ENCODE data around the gene ZNF182.
"Not testable (repeated sequence)": the region's sequence is repeated elsewhere in the genome, so short reads cannot be mapped to it uniquely, and the experiment has no call there.

The ZNF182 gene

GRCh38 chrX:47991263-47992094 is 12.3 kb downstream of the ZNF182 start:
- Histone ChIP-seq H3K23ac (ENCODE audit: low read length) (no peak overlapping the region), H3K4me1 (ENCODE audit: control insufficient read depth in 1 of 2, insufficient read depth in 2 of 2, low read length in 2 of 2) (no peaks in the 10 kb centered on the region), H2AK5ac (ENCODE audit: low read length) (no peak overlapping the region), H3K79me1 (ENCODE audit: low read length) (no peaks in the 10 kb centered on the region), H3K9ac (ENCODE audit: low read length) (no peak overlapping the region), H4K12ac (ENCODE audit: low read depth, low read length) (no peak overlapping the region), H3K14ac (ENCODE audit: low read length) (no peak overlapping the region), H3K18ac (ENCODE audit: low read length) (no peak overlapping the region), H4K8ac (ENCODE audit: low read depth, low read length) (no peak overlapping the region), H3K4me3 (ENCODE audit: low read depth, low read length) (no peak overlapping the region), H2AFZ (ENCODE audit: insufficient read depth, low read length, poor library complexity) (no peak overlapping the region), H2BK120ac (ENCODE audit: insufficient read depth, low read length, poor library complexity) (no peak overlapping the region), H4K91ac (ENCODE audit: low read depth, low read length) (no peak overlapping the region), H3K27me3 (ENCODE audit: insufficient read depth, low read length) (no peaks in the 10 kb centered on the region), H2BK5ac (ENCODE audit: low read depth, low read length, poor library complexity) (no peak overlapping the region), H2BK12ac (ENCODE audit: low read length) (no peak overlapping the region), H3K4ac (ENCODE audit: low read depth, low read length) (no peak overlapping the region), H3K79me2 (ENCODE audit: control insufficient read depth, insufficient read depth, low read length, poor library complexity) (no peaks in the 10 kb centered on the region), H3K27ac (ENCODE audit: low read depth, low read length) (no peak overlapping the region), H3K36me3 (ENCODE audit: control insufficient read depth in 1 of 2, insufficient read depth in 2 of 2, low read length in 2 of 2) (peaks cover 0 to 4% of the 10 kb centered on the region in 2 experiments), H3K4me2 (ENCODE audit: low read length) (no peak overlapping the region), H3K9me3 (ENCODE audit: insufficient read depth, low read depth, low read length) (no peaks in the 10 kb centered on the region)
- peak; percentile 14 to 72 for DNase-seq
- WGBS (ENCODE audit: extremely low coverage, insufficient coverage, insufficient read length), result no CpG with 5 or more reads among the region's 5 CpGs

GRCh38 chrX:47976254-47977151 is 27.3 kb downstream of the ZNF182 start:
- H3K9ac ChIP-seq (ENCODE audit: low read length), result no peak overlapping the region

GRCh38 chrX:47973235-47973634 is 30.6 kb downstream of the ZNF182 start:
- Histone ChIP-seq H4K8ac (ENCODE audit: low read depth, low read length) (no peak overlapping the region), H3K4me1 (ENCODE audit: control insufficient read depth in 1 of 2, insufficient read depth in 2 of 2, low read length in 2 of 2) (no peaks in the 10 kb centered on the region), H3K9ac (ENCODE audit: low read length) (no peak overlapping the region), H3K79me1 (ENCODE audit: low read length) (no peaks in the 10 kb centered on the region), H3K23ac (ENCODE audit: low read length) (no peak overlapping the region), H2BK5ac (ENCODE audit: low read depth, low read length, poor library complexity) (no peak overlapping the region), H3K14ac (ENCODE audit: low read length) (no peak overlapping the region), H2BK12ac (ENCODE audit: low read length) (no peak overlapping the region), H3K27me3 (ENCODE audit: insufficient read depth, low read length) (no peaks in the 10 kb centered on the region), H3K9me3 (ENCODE audit: insufficient read depth, low read depth, low read length) (peaks cover 10% of the 10 kb centered on the region), H2AK5ac (ENCODE audit: low read length) (no peak overlapping the region), H4K12ac (ENCODE audit: low read depth, low read length) (no peak overlapping the region), H3K4ac (ENCODE audit: low read depth, low read length) (no peak overlapping the region), H2BK120ac (ENCODE audit: insufficient read depth, low read length, poor library complexity) (no peak overlapping the region), H3K36me3 (ENCODE audit: control insufficient read depth in 1 of 2, insufficient read depth in 2 of 2, low read length in 2 of 2) (peaks cover 0 to 3% of the 10 kb centered on the region in 2 experiments), H2AFZ (ENCODE audit: insufficient read depth, low read length, poor library complexity) (no peak overlapping the region), H4K91ac (ENCODE audit: low read depth, low read length) (no peak overlapping the region), H3K4me3 (ENCODE audit: low read depth, low read length) (no peak overlapping the region), H3K79me2 (ENCODE audit: control insufficient read depth, insufficient read depth, low read length, poor library complexity) (no peaks in the 10 kb centered on the region), H3K4me2 (ENCODE audit: low read length) (no peak overlapping the region), H3K18ac (ENCODE audit: low read length) (no peak overlapping the region), H3K27ac (ENCODE audit: low read depth, low read length) (no peak overlapping the region)
- WGBS (ENCODE audit: extremely low coverage, insufficient coverage, insufficient read length), result no CpG with 5 or more reads among the region's 3 CpGs
- DNase-seq, result no peak

More at GRCh38 chrX:47976254-47977151, 27.3 kb downstream of the ZNF182 start:
- Histone ChIP-seq H3K27ac (ENCODE audit: low read depth, low read length) (no peak overlapping the region), H3K4me1 (ENCODE audit: control insufficient read depth in 1 of 2, insufficient read depth in 2 of 2, low read length in 2 of 2) (no peaks in the 10 kb centered on the region), H2BK12ac (ENCODE audit: low read length) (no peak overlapping the region), H2BK5ac (ENCODE audit: low read depth, low read length, poor library complexity) (no peak overlapping the region), H2BK120ac (ENCODE audit: insufficient read depth, low read length, poor library complexity) (no peak overlapping the region), H2AFZ (ENCODE audit: insufficient read depth, low read length, poor library complexity) (no peak overlapping the region), H3K79me1 (ENCODE audit: low read length) (no peaks in the 10 kb centered on the region), H3K14ac (ENCODE audit: low read length) (no peak overlapping the region), H4K12ac (ENCODE audit: low read depth, low read length) (no peak overlapping the region), H3K4me2 (ENCODE audit: low read length) (no peak overlapping the region), H3K4me3 (ENCODE audit: low read depth, low read length) (no peak overlapping the region), H2AK5ac (ENCODE audit: low read length) (no peak overlapping the region), H4K91ac (ENCODE audit: low read depth, low read length) (no peak overlapping the region), H3K4ac (ENCODE audit: low read depth, low read length) (no peak overlapping the region), H3K18ac (ENCODE audit: low read length) (no peak overlapping the region), H3K36me3 (ENCODE audit: control insufficient read depth in 1 of 2, insufficient read depth in 2 of 2, low read length in 2 of 2) (peaks cover 1 to 3% of the 10 kb centered on the region in 2 experiments), H3K9me3 (ENCODE audit: insufficient read depth, low read depth, low read length) (peaks cover 10% of the 10 kb centered on the region), H3K79me2 (ENCODE audit: control insufficient read depth, insufficient read depth, low read length, poor library complexity) (no peaks in the 10 kb centered on the region), H4K8ac (ENCODE audit: low read depth, low read length) (no peak overlapping the region), H3K23ac (ENCODE audit: low read length) (no peak overlapping the region), H3K27me3 (ENCODE audit: insufficient read depth, low read length) (no peaks in the 10 kb centered on the region)
- no CpG with 5 or more reads among the region's 6 CpGs for WGBS (ENCODE audit: extremely low coverage, insufficient coverage, insufficient read length)
- DNase-seq, result no peak

- not testable (repeated sequence) for H3K27ac ChIP-seq (ENCODE audit: low read depth, low read length); H3K4ac ChIP-seq (ENCODE audit: low read depth, low read length); H3K9ac ChIP-seq (ENCODE audit: low read length); H2BK12ac ChIP-seq (ENCODE audit: low read length); H3K4me1 ChIP-seq (ENCODE audit: control insufficient read depth in 1 of 2, insufficient read depth in 2 of 2, low read length in 2 of 2); H3K4me3 ChIP-seq (ENCODE audit: low read depth, low read length); H4K8ac ChIP-seq (ENCODE audit: low read depth, low read length); H3K9me3 ChIP-seq (ENCODE audit: insufficient read depth, low read depth, low read length); H3K18ac ChIP-seq (ENCODE audit: low read length); H3K36me3 ChIP-seq (ENCODE audit: control insufficient read depth in 1 of 2, insufficient read depth in 2 of 2, low read length in 2 of 2); H3K79me2 ChIP-seq (ENCODE audit: control insufficient read depth, insufficient read depth, low read length, poor library complexity); H2BK5ac ChIP-seq (ENCODE audit: low read depth, low read length, poor library complexity); H3K4me2 ChIP-seq (ENCODE audit: low read length); H3K27me3 ChIP-seq (ENCODE audit: insufficient read depth, low read length); H4K91ac ChIP-seq (ENCODE audit: low read depth, low read length); H3K14ac ChIP-seq (ENCODE audit: low read length); H2BK120ac ChIP-seq (ENCODE audit: insufficient read depth, low read length, poor library complexity); H3K79me1 ChIP-seq (ENCODE audit: low read length); H2AK5ac ChIP-seq (ENCODE audit: low read length); H3K23ac ChIP-seq (ENCODE audit: low read length); DNase-seq; H2AFZ ChIP-seq (ENCODE audit: insufficient read depth, low read length, poor library complexity); H4K12ac ChIP-seq (ENCODE audit: low read depth, low read length)
- no CpG with 5 or more reads among the region's 14 CpGs for WGBS (ENCODE audit: extremely low coverage, insufficient coverage, insufficient read length)
These were observed 38.3 kb downstream of the ZNF182 start for GRCh38 chrX:47965526-47965925.

Data from trophoblast cell (in vitro differentiated cells and primary cell).